Activated CD4-positive, alpha-beta memory T cell treated with anti-CD3 and anti-CD28 coated beads for 36 hours (primary cell): ENCODE results near the gene COMMD3. TPM values are rescaled to one million over a fixed set of nuclear protein-coding genes. Genes with fewer than 3 reads are reported as not detected.

ENCODE experiments used
- CTCF ChIA-PET: fragments of 350-600 bp; sonication (Branson Sonifier 250); formaldehyde crosslinking; loops from one replicate; lab custom pipeline; 2021; ENCODE audit warnings: antibody characterized with exemption, inconsistent platforms; lab: Charles Lee
- POLR2A ChIA-PET: fragments of 350-600 bp; sonication (Branson Sonifier 250); formaldehyde crosslinking; loops from one replicate; lab custom pipeline; 2021; ENCODE audit warnings: antibody characterized with exemption; lab: Charles Lee
- DNase-seq: peaks from one replicate; pipeline ENCODE4 v3.0.0-alpha.2; 2020
- H3K27ac Mint-ChIP-seq: one replicate; pipeline ENCODE4 v1.8.0; 2021; ENCODE audit warnings: mixed read lengths
- H3K27me3 Mint-ChIP-seq: one replicate; pipeline ENCODE4 v1.8.0; 2021; ENCODE audit warnings: mixed read lengths
- H3K36me3 Mint-ChIP-seq: one replicate; pipeline ENCODE4 v1.8.0; 2021; ENCODE audit warnings: mixed read lengths
- H3K4me1 Mint-ChIP-seq: one replicate; pipeline ENCODE4 v1.8.0; 2021; ENCODE audit warnings: low read depth, mixed read lengths
- H3K4me3 Mint-ChIP-seq: one replicate; pipeline ENCODE4 v1.8.0; 2021; ENCODE audit warnings: mild to moderate bottlenecking, mixed read lengths
- H3K9me3 Mint-ChIP-seq: one replicate; pipeline ENCODE4 v1.8.0; 2021; ENCODE audit warnings: mixed read lengths
- intact Hi-C: fragments of 100-400 bp; cut with micrococcal nuclease; formaldehyde crosslinking; loops from one replicate; pipeline ENCODE4 v1.15.1; 2023
- total RNA-seq, 2 experiments: library from RNA; stranded (reverse); gene quantifications; one replicate each; pipeline ENCODE4 v1.2.3, GENCODE V29; 2021

The COMMD3 gene
- 10 to 100 TPM; 84.6 to 91.4 TPM for total RNA-seq

GRCh38 chr10:22316286-22317075 lies at the start of gene COMMD3:
Gene COMMD3, plus strand, starts transcription at chr10:22316388. Its CDS starts 30 bp downstream, at chr10:22316418.
- Mint-ChIP-seq H3K4me1 (peaks cover 37% of the 10 kb centered on the region), H3K36me3 (peaks cover 8% of the 10 kb centered on the region), H3K4me3 (peak within 1 kb of the TSS; percentile 92), H3K27ac (peak within 1 kb of the TSS; percentile 92), H3K9me3 (no peaks in the 10 kb centered on the region), H3K27me3 (peaks cover 4% of the 10 kb centered on the region)
- CTCF ChIA-PET: interaction anchor here (0.8 to 1.8 kb wide), 7 partner anchors 23 to 306 kb away, joined by 3 to 7 read pairs (median 4); no protein-coding TSS in a partner anchor
- intact Hi-C loops: loop anchor here (1.0 to 5.0 kb wide), 9 partner anchors 9 to 784 kb away; partner anchors contain the start of gene MSRB2
- POLR2A ChIA-PET: interaction anchor here (0.5 to 2.7 kb wide), 13 partner anchors 8 to 791 kb away, joined by 3 to 13 read pairs (median 5); partner anchors contain the start of genes DNAJC1 and SKIDA1
- peak; percentile 87 for DNase-seq

GRCh38 chr10:22268503-22268902 lies 47.7 kb upstream of the COMMD3 start:
- Mint-ChIP-seq H3K27ac (no peak overlapping the region), H3K36me3 (no peaks in the 10 kb centered on the region), H3K27me3 (peaks cover 13% of the 10 kb centered on the region), H3K4me3 (no peak overlapping the region), H3K4me1 (peaks cover 2% of the 10 kb centered on the region), H3K9me3 (no peaks in the 10 kb centered on the region)
- ChIA-PET CTCF (no interaction called here), POLR2A (no interaction called here)
- peak; percentile 47 for DNase-seq
- intact Hi-C loops: no loop called here

GRCh38 chr10:22271786-22272185 lies 44.4 kb upstream of the COMMD3 start:
- POLR2A ChIA-PET: interaction anchor here (1.6 kb wide), 1 partner anchor 26 kb away, joined by 3 read pairs; no protein-coding TSS in a partner anchor
- DNase-seq: peak; percentile 37
- Mint-ChIP-seq H3K4me1 (peaks cover 2% of the 10 kb centered on the region), H3K27ac (no peak overlapping the region), H3K4me3 (no peak overlapping the region), H3K9me3 (no peaks in the 10 kb centered on the region), H3K36me3 (no peaks in the 10 kb centered on the region), H3K27me3 (peaks cover 6% of the 10 kb centered on the region)
- intact Hi-C loops: no loop called here
- CTCF ChIA-PET: interaction anchor here (0.7 kb wide), 1 partner anchor 804 kb away, joined by 3 read pairs; no protein-coding TSS in a partner anchor

GRCh38 chr10:22278441-22278782 lies 37.8 kb upstream of the COMMD3 start:
- DNase-seq: no peak
- H3K4me1 Mint-ChIP-seq: no peaks in the 10 kb centered on the region
- no peak overlapping the region for H3K27ac Mint-ChIP-seq
- no peak overlapping the region for H3K4me3 Mint-ChIP-seq
- POLR2A ChIA-PET: no interaction called here
- CTCF ChIA-PET: no interaction called here
- peaks cover 13% of the 10 kb centered on the region for H3K27me3 Mint-ChIP-seq
- intact Hi-C loops: no loop called here
- H3K9me3 Mint-ChIP-seq: no peaks in the 10 kb centered on the region
- no peaks in the 10 kb centered on the region for H3K36me3 Mint-ChIP-seq

GRCh38 chr10:22280078-22280477 lies 36.1 kb upstream of the COMMD3 start:
- Mint-ChIP-seq H3K4me3 (no peak overlapping the region), H3K27me3 (peaks cover 13% of the 10 kb centered on the region), H3K27ac (no peak overlapping the region), H3K36me3 (no peaks in the 10 kb centered on the region), H3K9me3 (no peaks in the 10 kb centered on the region), H3K4me1 (no peaks in the 10 kb centered on the region)
- CTCF ChIA-PET: no interaction called here
- POLR2A ChIA-PET: no interaction called here
- DNase-seq: no peak
- intact Hi-C loops: no loop called here

- no peak for DNase-seq
- ChIA-PET CTCF (no interaction called here), POLR2A (no interaction called here)
- H3K36me3 Mint-ChIP-seq: no peaks in the 10 kb centered on the region
- H3K9me3 Mint-ChIP-seq: no peaks in the 10 kb centered on the region
- no peak overlapping the region for H3K4me3 Mint-ChIP-seq
- H3K27ac Mint-ChIP-seq: no peak overlapping the region
- intact Hi-C loops: no loop called here
- H3K4me1 Mint-ChIP-seq: no peaks in the 10 kb centered on the region
- H3K27me3 Mint-ChIP-seq: peaks cover 11% of the 10 kb centered on the region
Observed at GRCh38 chr10:22285130-22285529, 31.1 kb upstream of the COMMD3 start.

GRCh38 chr10:22293747-22294404 lies 22.3 kb upstream of the COMMD3 start:
- Mint-ChIP-seq H3K9me3 (no peaks in the 10 kb centered on the region), H3K4me1 (no peaks in the 10 kb centered on the region), H3K4me3 (no peak overlapping the region), H3K27ac (no peak overlapping the region), H3K36me3 (no peaks in the 10 kb centered on the region), H3K27me3 (peaks cover 9% of the 10 kb centered on the region)
- DNase-seq: no peak
- ChIA-PET CTCF (interaction anchor here (1.0 kb wide), 1 partner anchor 14 kb away, joined by 4 read pairs; no protein-coding TSS in a partner anchor), POLR2A (no interaction called here)
- intact Hi-C loops: no loop called here

GRCh38 chr10:22294694-22295093 lies 21.5 kb upstream of the COMMD3 start:
- intact Hi-C loops: no loop called here
- H3K27me3 Mint-ChIP-seq: peaks cover 9% of the 10 kb centered on the region
- no peaks in the 10 kb centered on the region for H3K36me3 Mint-ChIP-seq
- CTCF ChIA-PET: no interaction called here
- no peaks in the 10 kb centered on the region for H3K9me3 Mint-ChIP-seq
- H3K27ac Mint-ChIP-seq: no peak overlapping the region
- no peak for DNase-seq
- POLR2A ChIA-PET: no interaction called here
- no peak overlapping the region for H3K4me3 Mint-ChIP-seq
- no peaks in the 10 kb centered on the region for H3K4me1 Mint-ChIP-seq

- H3K4me1 Mint-ChIP-seq: no peaks in the 10 kb centered on the region
- ChIA-PET POLR2A (no interaction called here), CTCF (no interaction called here)
- no peaks in the 10 kb centered on the region for H3K36me3 Mint-ChIP-seq
- no peak for DNase-seq
- no peak overlapping the region for H3K27ac Mint-ChIP-seq
- H3K4me3 Mint-ChIP-seq: no peak overlapping the region
- peaks cover 2% of the 10 kb centered on the region for H3K27me3 Mint-ChIP-seq
- intact Hi-C loops: no loop called here
- H3K9me3 Mint-ChIP-seq: no peaks in the 10 kb centered on the region
Observed at GRCh38 chr10:22301193-22301592, 15.0 kb upstream of the COMMD3 start.

GRCh38 chr10:22303461-22303860 lies 12.7 kb upstream of the COMMD3 start:
- POLR2A ChIA-PET: no interaction called here
- H3K36me3 Mint-ChIP-seq: no peaks in the 10 kb centered on the region
- CTCF ChIA-PET: no interaction called here
- no peak overlapping the region for H3K4me3 Mint-ChIP-seq
- no peak overlapping the region for H3K27ac Mint-ChIP-seq
- no peaks in the 10 kb centered on the region for H3K27me3 Mint-ChIP-seq
- DNase-seq: no peak
- no peaks in the 10 kb centered on the region for H3K9me3 Mint-ChIP-seq
- H3K4me1 Mint-ChIP-seq: peaks cover 2% of the 10 kb centered on the region
- intact Hi-C loops: no loop called here

GRCh38 chr10:22305721-22306120 lies 10.5 kb upstream of the COMMD3 start:
- Mint-ChIP-seq H3K27ac (no peak overlapping the region), H3K36me3 (no peaks in the 10 kb centered on the region), H3K27me3 (no peaks in the 10 kb centered on the region), H3K4me1 (peaks cover 8% of the 10 kb centered on the region), H3K4me3 (no peak overlapping the region), H3K9me3 (no peaks in the 10 kb centered on the region)
- ChIA-PET CTCF (no interaction called here), POLR2A (no interaction called here)
- no peak for DNase-seq
- intact Hi-C loops: no loop called here

- intact Hi-C loops: loop anchor here (1.0 to 2.0 kb wide), 4 partner anchors 58 to 322 kb away; no protein-coding TSS in a partner anchor
- peak; percentile 53 for DNase-seq
- H3K4me3 Mint-ChIP-seq: no peak overlapping the region
- no peak overlapping the region for H3K27ac Mint-ChIP-seq
- H3K36me3 Mint-ChIP-seq: no peaks in the 10 kb centered on the region
- no peaks in the 10 kb centered on the region for H3K27me3 Mint-ChIP-seq
- CTCF ChIA-PET: interaction anchor here (0.6 to 1.9 kb wide), 4 partner anchors 15 to 56 kb away, joined by 3 to 4 read pairs (median 4); no protein-coding TSS in a partner anchor
- H3K9me3 Mint-ChIP-seq: no peaks in the 10 kb centered on the region
- H3K4me1 Mint-ChIP-seq: peaks cover 8% of the 10 kb centered on the region
- POLR2A ChIA-PET: interaction anchor here (0.7 to 1.1 kb wide), 4 partner anchors 8 to 305 kb away, joined by 3 to 4 read pairs (median 4); partner anchors contain the start of genes COMMD3 and DNAJC1
Observed at GRCh38 chr10:22308390-22308789, 7.8 kb upstream of the COMMD3 start.
